Pancreas (tissue), 10 donors: Measurements from ENCODE around the gene PTCH2. TPM values are rescaled to one million over a fixed set of nuclear protein-coding genes. Genes with fewer than 3 reads are reported as not detected.

Experiments
- ATAC-seq, 4 donors: fragments of 200-7000 bp; cut with Tn5 transposase; one replicate each; pipeline versions ENCODE4 v1.8.0 to v1.9.1; 2020; ENCODE audit warnings: mild to moderate bottlenecking in 4 of 4, moderate library complexity in 4 of 4
- DNase-seq, 6 donors: peaks; one replicate each; pipeline ENCODE4 v3.0.0-alpha.2; 2020
- FAIRE-seq: peaks from 2 replicates; lab custom pipeline; 2012; peaks lifted over from hg19 to GRCh38; lab: Jason Lieb, UNC
- H3K27ac ChIP-seq, 4 donors: fragments of 200-600 bp; sonication (generic); 1 replicate in 3 of 4; 2 replicates in 1 of 4; pipeline versions ENCODE4 v1.5.0 to v1.8.0; 2020
- H3K27me3 ChIP-seq, 4 donors: fragments of 200-600 bp; one replicate each; pipeline ENCODE4 v1.8.0; 2021
- H3K36me3 ChIP-seq, 3 donors: fragments of 200-600 bp; sonication (generic) in 1 of 3; one replicate each; pipeline versions ENCODE4 v1.5.0 to v1.8.0; 2020 to 2021
- H3K4me1 ChIP-seq, 3 donors: fragments of 200-600 bp; one replicate each; pipeline ENCODE4 v1.8.0; 2021
- H3K4me3 ChIP-seq, 4 donors: fragments of 200-600 bp; sonication (generic) in 2 of 4; one replicate each; pipeline versions ENCODE4 v1.5.0 to v1.8.0; 2020 to 2021
- H3K9me3 ChIP-seq, 4 donors: fragments of 200-600 bp; one replicate each; pipeline ENCODE4 v1.8.0; 2021
- WGBS, 2 donors: extraction: QIAGEN DNeasy Blood & Tissue Kit; methylation state at CpG; one replicate each; pipeline ENCODE4 v1.1.7; 2013; 5-methylcytosine and 5-hydroxymethylcytosine counted together
- intact Hi-C, 3 donors: fragments of 100-400 bp; cut with DNase I; formaldehyde crosslinking; loops; one replicate each; pipeline versions ENCODE4 v1.11.1 to v1.14.2; 2022
- polyA plus RNA-seq, 2 donors: library from polyadenylated mRNA; stranded (reverse); fragments of 200-250 nt; gene quantifications; one replicate each; pipeline ENCODE4 v1.2.3, GENCODE V29; 2013
- total RNA-seq, 6 donors: library from RNA; stranded (reverse); fragmentation: NEBNext Ultra II Directional in 4 of 6; extraction: Animal tissue kit (Norgen Biotek cat#: 25700) in 4 of 6; gene quantifications; one replicate each; pipeline versions ENCODE4 v1.2.1 to v1.2.4, GENCODE V29; 2021 to 2023
- TF ChIP-seq, protein P1 (sequence below), 4 donors: fragments of 200-600 bp; sonication (generic) in 3 of 4; IDR thresholded peaks; one replicate each; pipeline versions ENCODE4 v1.5.0 to v1.8.0; 2021; ENCODE audit warnings: antibody characterized with exemption in 4 of 4
- donor health status: healthy with polysubstance abuse.
- donor health status: DM: no; HTN: no; CAD: no; lungs with moderate emphysema.
- donor health status: DM: no; HTN: no; CAD: no.
- donor health status: control.
- donor health status: control.
- donor health status: Bipolar disorder and iron deficiency.
- donor health status: DM: yes; HTN: yes; CAD: no.
- donor health status: DM: no; HTN: no; CAD: no.
- donor health status: DM: no; HTN: no; CAD: no.
- donor health status: DM: yes; HTN: yes; CAD: no.

PTCH2 gene
- total and polyA plus RNA-seq, 8 donors, result 0.16 to 1.8 (median 0.38) TPM

DNA sequence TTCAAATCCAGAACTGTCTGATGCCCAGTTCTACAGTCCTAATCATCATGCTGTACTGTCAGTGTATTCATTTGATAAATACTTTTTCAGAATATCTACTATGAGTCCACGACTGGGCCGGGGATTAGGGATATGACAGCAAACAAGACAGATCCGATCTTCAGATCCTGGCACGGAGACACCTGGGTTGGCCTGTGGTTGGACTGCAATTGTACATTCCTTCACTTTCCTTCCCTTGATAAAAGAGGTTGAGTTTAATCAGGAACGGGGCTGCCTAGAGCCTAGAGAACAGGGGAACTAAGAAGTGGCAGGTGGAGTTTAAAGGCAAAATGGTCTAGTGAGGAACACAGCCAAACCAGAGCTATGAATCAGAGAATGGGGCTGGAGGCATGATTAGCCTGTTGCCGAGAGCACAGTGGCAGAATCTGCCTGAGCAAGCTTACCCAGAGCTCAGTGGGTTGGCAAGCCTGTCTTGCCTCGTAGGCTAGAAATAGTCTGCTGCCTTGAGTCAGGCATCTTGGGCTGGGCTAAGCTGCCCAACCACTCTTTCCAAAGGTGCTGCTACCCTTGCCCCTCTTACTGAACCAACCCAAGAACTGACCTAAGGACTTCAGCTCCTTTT is 38.1 kb upstream of the PTCH2 start:
- ATAC-seq (no peak), FAIRE-seq (no peak), DNase-seq (no peak)
- no peak overlapping the region for H3K27ac ChIP-seq
- intact Hi-C loops, result no loop called here
- no peaks in the 10 kb centered on the region for H3K27me3 ChIP-seq
- no peaks in the 10 kb centered on the region for H3K9me3 ChIP-seq
- no peak overlapping the region for H3K4me3 ChIP-seq
- no peaks in the 10 kb centered on the region for H3K4me1 ChIP-seq
- TF ChIP-seq, protein P1, sequence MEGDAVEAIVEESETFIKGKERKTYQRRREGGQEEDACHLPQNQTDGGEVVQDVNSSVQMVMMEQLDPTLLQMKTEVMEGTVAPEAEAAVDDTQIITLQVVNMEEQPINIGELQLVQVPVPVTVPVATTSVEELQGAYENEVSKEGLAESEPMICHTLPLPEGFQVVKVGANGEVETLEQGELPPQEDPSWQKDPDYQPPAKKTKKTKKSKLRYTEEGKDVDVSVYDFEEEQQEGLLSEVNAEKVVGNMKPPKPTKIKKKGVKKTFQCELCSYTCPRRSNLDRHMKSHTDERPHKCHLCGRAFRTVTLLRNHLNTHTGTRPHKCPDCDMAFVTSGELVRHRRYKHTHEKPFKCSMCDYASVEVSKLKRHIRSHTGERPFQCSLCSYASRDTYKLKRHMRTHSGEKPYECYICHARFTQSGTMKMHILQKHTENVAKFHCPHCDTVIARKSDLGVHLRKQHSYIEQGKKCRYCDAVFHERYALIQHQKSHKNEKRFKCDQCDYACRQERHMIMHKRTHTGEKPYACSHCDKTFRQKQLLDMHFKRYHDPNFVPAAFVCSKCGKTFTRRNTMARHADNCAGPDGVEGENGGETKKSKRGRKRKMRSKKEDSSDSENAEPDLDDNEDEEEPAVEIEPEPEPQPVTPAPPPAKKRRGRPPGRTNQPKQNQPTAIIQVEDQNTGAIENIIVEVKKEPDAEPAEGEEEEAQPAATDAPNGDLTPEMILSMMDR (IDR thresholded peaks at IDR 0.05), result no peak
- WGBS, 2 donors, result 94 to 95% methylated on average over 7 of the region's 7 CpGs
- H3K36me3 ChIP-seq, result peaks cover 0 to 16% (median 0%) of the 10 kb centered on the region in 3 donors

DNA sequence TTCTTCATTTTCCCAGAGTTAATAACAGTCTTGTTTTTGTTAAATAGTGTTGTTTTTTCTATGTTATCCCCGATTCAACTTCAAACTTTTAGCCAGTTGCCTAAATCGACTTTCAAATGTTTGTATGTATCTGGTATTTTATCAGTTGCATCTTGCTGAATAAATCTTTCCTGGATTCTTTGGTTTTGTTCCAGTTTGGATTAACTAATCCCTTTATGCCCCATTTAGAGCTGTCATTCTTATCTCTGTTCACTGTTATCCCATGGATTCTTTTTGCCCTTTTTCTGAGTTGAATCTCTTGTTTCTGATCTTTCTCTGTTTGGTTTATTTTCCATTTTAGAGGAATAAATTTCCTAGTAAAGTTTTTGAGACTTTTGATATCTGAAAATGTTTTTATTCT is 31.1 kb upstream of the PTCH2 start:
- no peak overlapping the region for H3K27ac ChIP-seq
- 64 to 70% methylated on average over 2 of the region's 2 CpGs for WGBS, 2 donors
- no peak for FAIRE-seq

GRCh38 chr1:44870096-44870495 is 27.0 kb upstream of the PTCH2 start:
- Histone ChIP-seq H3K9me3 (no peaks in the 10 kb centered on the region), H3K36me3 (no peaks in the 10 kb centered on the region), H3K27ac (no peak overlapping the region), H3K27me3 (no peaks in the 10 kb centered on the region), H3K4me3 (no peak overlapping the region), H3K4me1 (no peaks in the 10 kb centered on the region)
- WGBS, 2 donors, result 91 to 93% methylated on average over 4 of the region's 4 CpGs
- intact Hi-C loops, result no loop called here
- FAIRE-seq (no peak), ATAC-seq (no peak), DNase-seq (no peak)
- TF ChIP-seq, protein P1 (IDR thresholded peaks at IDR 0.05), result no peak

More for the DNA sequence above, 31.1 kb upstream of the PTCH2 start:
- Histone ChIP-seq H3K4me1 (no peaks in the 10 kb centered on the region), H3K4me3 (no peak overlapping the region), H3K27me3 (no peaks in the 10 kb centered on the region), H3K9me3 (no peaks in the 10 kb centered on the region), H3K36me3 (no peaks in the 10 kb centered on the region)
- TF ChIP-seq, protein P1 (IDR thresholded peaks at IDR 0.05), result no peak
- intact Hi-C loops, result no loop called here
- ATAC-seq (no peak), DNase-seq (no peak)

DNA sequence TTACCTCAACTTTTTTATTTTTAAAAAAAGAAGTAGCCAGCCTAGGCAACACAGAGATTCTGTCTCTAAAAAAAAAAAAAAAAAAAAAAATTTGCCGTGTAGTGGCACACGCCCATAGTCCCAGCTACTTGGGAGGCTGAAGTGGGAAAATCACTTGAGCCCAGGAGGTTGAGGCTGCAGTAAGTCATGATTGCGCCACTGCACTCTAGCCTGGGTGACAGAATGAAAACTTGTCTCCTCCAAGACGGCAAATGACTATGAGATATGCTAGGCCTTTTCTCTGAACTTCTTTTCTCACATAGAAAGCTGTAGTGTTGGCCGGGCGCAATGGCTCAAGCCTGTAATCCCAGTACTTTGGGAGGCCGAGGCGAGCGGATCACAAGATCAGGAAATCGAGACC is 24.7 kb upstream of the PTCH2 start:
- intact Hi-C loops, result no loop called here
- Histone ChIP-seq H3K9me3 (no peaks in the 10 kb centered on the region), H3K36me3 (no peaks in the 10 kb centered on the region), H3K4me1 (no peaks in the 10 kb centered on the region), H3K4me3 (no peak overlapping the region), H3K27ac (no peak overlapping the region), H3K27me3 (no peaks in the 10 kb centered on the region)
- WGBS, 2 donors, result 96 to 97% methylated on average over 10 of the region's 10 CpGs
- TF ChIP-seq, protein P1 (IDR thresholded peaks at IDR 0.05), result no peak
- ATAC-seq (no peak), FAIRE-seq (no peak), DNase-seq (no peak)

- no peak overlapping the region for H3K4me3 ChIP-seq
- no peaks in the 10 kb centered on the region for H3K27me3 ChIP-seq
- no peak overlapping the region for H3K27ac ChIP-seq
- H3K4me1 ChIP-seq, result no peaks in the 10 kb centered on the region
- H3K36me3 ChIP-seq, result no peaks in the 10 kb centered on the region
- intact Hi-C loops, result no loop called here
- no peak for DNase-seq
- H3K9me3 ChIP-seq, result no peaks in the 10 kb centered on the region
- TF ChIP-seq, protein P1 (IDR thresholded peaks at IDR 0.05), result no peak
- WGBS, 2 donors, result 95 to 97% methylated on average over 5 of the region's 5 CpGs
- peak in 1 of 4 donors; percentile 32 for ATAC-seq
- no peak for FAIRE-seq
Observed at GRCh38 chr1:44862829-44863401, 19.9 kb upstream of the PTCH2 start.
